ENCODE data around the gene EIF5A.
A peak's percentile ranks its signal among the peaks of the same experiment; 100 is the strongest.

EIF5A gene

DNA sequence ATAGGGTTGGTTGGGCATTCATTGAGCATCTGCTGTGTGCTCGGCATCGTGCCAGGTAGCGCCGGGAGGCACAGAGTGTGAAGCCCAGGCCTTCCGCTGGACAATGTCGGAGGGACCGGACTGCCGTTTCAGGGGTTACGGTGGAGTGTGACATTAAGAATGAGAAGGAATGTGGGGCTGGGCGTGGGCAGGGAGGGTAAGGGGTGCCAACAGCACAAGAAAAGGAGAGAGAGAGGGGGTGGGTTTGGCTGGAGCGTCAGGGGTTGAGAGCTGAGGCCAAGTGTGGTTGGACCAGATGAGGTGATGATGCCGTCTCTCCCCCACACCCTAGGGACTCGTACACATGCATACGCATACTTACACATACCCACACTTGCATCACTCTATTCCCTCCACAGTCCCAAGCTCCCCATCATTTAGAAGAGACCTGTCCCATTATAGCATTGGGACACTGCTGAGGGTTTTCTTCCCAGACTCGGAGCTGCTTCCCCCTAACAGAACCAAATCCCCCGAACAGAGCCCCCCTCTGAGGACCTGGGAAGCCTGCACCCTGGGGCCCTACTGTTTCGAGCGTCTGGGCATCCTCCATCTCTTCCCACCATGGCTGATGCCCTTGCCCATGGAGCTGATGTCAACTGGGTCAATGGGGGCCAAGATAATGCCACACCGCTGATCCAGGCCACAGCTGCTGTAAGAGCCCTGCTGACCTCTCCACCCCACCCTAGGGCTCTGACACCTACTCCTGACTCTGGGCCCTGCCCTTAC, 41.2 kb downstream of the EIF5A start:
- no peak for DNase-seq (ENCODE audit: low read depth, low spot score)
- no peak overlapping the region for H3K4me3 ChIP-seq (ENCODE audit: low read length)

DNA sequence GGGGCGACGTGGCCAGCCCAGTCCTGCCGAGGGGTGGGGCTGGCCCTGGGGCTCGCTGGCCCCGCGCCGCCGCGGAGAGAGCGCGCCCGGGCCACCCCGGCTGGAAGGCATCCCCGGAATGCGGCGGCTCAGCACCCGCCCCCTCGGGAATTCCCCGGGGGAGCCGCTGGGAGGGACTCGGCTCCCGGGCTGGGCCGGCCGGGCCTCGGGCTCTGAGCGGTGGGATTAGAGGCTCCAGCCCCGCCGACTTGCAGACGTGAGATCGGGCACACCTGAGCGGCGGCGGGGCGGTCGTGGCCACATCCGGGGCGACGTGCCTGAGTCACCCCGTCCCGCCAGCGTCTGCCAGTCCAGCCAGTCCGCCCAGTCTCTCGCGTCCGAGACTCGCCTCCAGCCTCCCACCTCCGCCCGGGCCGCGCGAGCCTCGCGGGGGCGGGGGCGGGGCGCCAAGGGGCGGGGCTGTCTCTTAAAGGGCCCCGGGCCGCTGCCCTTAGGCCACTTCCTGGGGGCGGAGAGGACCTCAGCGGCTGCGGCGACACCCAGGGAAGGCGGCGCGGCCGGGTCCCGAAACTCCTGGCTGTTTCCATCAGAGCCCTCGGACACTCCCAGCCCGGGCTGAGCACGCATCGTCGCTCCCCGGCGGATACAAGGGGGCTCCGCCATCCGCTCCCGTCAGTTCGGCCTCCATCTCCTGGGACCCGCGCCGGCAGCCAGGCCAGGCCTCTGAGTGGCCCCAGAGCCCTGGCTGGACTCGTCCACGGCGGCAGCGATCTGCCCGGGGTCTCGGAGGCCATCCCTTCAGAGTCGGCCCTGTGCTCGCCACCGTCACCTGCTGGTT, 44.5 kb downstream of the EIF5A start, which contains the start of gene KCTD11:
TSS of gene KCTD11 (plus strand) at position 498 of the 838 bp plus-strand sequence.
- no peak within 1 kb of the TSS for H3K4me3 ChIP-seq (ENCODE audit: low read length)
- no peak for DNase-seq (ENCODE audit: low read depth, low spot score)

DNA sequence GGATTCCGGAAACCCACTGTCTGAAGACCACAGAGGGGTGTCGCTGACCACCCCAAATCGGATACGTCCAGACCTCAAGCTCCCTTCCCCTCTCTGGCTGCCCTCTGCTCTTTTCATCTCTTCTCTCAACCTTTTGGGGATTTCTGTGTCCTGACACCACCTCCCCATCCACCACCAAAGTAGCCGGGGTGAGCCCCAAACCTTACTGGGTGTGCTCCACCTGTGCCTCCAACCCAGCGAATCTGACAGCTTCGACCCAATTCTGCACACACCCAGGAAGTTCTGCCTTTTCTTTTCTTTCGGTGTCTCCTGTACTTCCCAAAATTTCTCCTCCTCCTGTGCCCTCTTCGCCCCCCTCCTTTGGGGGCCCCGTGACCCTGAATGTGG, 45.1 kb downstream of the EIF5A start:
- no peak for DNase-seq (ENCODE audit: low read depth, low spot score)

DNA sequence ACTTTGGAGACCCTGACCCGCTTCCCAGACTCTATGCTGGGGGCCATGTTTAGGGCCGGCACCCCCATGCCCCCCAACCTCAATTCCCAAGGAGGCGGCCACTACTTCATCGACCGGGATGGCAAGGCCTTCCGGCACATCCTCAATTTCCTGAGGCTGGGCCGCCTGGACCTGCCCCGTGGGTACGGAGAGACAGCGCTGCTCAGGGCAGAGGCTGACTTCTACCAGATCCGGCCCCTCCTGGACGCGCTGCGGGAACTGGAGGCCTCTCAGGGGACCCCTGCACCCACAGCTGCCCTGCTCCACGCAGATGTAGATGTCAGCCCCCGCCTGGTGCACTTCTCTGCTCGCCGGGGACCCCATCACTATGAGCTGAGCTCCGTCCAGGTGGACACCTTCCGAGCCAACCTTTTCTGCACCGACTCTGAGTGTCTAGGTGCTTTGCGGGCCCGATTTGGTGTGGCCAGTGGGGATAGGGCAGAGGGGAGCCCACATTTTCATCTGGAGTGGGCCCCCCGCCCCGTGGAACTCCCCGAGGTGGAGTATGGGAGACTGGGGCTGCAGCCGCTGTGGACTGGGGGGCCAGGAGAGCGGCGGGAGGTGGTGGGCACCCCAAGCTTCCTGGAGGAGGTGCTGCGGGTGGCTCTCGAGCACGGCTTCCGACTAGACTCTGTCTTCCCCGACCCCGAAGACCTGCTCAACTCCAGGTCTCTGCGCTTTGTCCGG, 45.6 kb downstream of the EIF5A start:
- no peak for DNase-seq (ENCODE audit: low read depth, low spot score)

More for the DNA sequence above, 45.1 kb downstream of the EIF5A start:
- no peak overlapping the region for H3K4me3 ChIP-seq (ENCODE audit: low read length)

DNA sequence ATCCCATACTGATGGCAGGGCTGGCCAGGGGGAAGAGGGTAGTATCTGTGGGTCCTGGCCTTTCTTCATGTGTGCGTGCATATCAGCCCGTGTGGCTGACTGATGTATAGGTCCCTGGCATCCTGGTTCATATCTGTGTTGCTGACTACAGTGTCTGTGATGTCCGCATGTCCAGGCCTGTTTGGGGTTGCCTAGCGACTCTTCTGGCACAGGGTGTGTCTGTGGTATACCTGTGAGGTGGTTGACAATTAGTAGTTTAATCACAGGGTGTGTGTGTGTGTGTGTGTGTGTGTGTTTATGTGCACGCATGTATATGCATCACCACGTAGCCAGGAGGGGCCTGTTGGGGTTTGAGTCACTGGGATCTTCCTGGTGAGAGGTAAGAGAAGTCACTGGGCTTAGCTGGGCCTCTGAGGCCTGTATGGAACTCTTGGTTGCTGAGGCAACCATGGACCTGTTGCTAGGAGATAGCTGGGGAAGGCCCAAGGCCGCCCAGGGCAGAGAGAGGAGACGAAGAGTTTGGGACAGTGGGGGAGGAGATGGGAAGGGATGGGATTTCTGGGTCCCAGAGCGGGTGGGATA, 46.9 kb downstream of the EIF5A start:
- no peak for DNase-seq (ENCODE audit: low read depth, low spot score)
- no peak overlapping the region for H3K4me3 ChIP-seq (ENCODE audit: low read length)

More for the DNA sequence above, 45.6 kb downstream of the EIF5A start:
- H3K4me3 ChIP-seq (ENCODE audit: low read length) = no peak overlapping the region

DNA sequence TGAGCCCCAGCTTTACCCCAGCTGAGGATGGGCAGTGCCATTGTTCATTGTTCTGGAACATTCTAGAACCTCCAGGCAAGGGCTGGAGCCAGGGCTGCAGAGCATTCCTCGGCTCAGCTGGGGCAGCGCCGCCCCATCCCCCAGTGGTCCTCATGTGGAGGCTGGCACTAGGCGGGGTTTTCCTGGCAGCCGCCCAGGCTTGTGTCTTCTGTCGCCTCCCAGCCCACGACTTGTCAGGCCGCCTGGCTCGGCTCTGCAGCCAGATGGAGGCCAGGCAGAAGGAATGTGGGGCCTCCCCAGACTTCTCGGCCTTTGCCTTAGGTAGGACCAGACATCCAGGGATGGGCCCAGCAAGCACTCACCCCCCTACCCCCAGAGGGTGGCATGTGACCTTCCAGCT, 47.6 kb downstream of the EIF5A start, which contains the start of gene TMEM95:
TSS of gene TMEM95 (plus strand) at position 104 of the 400 bp plus-strand sequence. CDS start at position 153, 49 bp downstream.
- no peak for DNase-seq (ENCODE audit: low read depth, low spot score)

DNA sequence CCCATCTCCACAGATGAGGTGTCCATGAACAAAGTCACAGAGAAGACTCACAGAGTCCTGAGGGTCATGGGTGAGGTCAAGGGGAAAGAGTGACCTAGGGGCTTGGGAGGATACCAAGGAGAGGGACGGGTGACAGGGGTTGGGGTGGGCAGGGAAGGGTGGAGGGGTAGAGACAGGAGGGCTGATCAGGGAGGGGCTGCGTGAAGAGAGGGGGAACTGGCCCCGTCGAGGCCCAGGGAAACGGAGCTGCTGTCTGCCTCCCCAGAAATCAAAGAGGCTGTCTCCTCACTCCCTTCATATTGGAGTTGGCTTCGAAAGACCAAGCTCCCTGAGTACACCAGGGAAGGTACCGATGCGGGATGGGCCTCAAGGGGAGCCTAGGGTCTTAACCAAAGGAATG, 48.1 kb downstream of the EIF5A start:
- H3K4me3 ChIP-seq (ENCODE audit: low read length) = no peak overlapping the region
- no peak for DNase-seq (ENCODE audit: low read depth, low spot score)

More for the DNA sequence above, 47.6 kb downstream of the EIF5A start, which contains the start of gene TMEM95:
- no peak within 1 kb of the TSS for H3K4me3 ChIP-seq (ENCODE audit: low read length)

DNA sequence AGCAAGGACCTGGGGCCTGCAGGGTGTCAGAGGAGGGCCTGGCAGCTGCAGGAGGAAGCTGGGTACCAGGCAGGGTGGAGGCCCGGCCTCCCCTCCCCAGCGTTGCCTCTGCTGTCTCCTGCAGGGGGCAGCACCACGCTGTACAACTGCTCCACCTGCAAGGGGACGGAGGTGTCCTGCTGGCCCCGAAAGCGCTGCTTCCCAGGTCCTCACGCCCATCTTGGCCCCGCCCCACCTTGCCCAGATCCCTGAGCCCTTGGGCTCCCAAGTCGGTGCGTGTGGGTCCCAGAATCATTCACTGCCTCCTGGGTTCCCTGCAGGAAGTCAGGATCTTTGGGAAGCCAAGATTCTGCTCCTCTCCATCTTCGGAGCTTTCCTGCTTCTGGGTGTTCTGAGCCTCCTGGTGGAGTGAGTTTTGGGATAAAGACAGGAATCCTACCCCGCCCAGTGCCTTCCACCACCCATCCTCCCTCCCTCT, 48.7 kb downstream of the EIF5A start:
- DNase-seq (ENCODE audit: low read depth, low spot score) = peak; percentile 75
- no peak overlapping the region for H3K4me3 ChIP-seq (ENCODE audit: low read length)

DNA sequence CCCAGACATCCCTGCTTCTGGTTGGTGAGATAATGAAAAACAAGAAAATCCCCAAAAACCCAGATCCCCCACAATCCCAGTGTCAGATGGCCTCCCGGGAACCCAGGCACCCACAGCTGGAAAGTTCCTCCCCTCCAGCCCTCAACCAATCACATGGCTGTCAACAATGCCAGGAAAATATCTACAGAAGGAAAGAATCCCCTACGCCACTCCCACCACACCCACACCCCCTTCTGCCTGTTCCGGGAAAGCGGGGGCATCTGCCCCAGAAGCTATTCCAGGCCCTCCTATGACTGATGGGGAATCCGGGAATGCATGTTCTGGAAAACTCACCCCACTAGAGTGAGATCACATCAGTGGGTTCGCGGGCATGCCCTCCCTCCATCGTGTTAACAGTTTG, 49.3 kb downstream of the EIF5A start:
- DNase-seq (ENCODE audit: low read depth, low spot score) = no peak

DNA sequence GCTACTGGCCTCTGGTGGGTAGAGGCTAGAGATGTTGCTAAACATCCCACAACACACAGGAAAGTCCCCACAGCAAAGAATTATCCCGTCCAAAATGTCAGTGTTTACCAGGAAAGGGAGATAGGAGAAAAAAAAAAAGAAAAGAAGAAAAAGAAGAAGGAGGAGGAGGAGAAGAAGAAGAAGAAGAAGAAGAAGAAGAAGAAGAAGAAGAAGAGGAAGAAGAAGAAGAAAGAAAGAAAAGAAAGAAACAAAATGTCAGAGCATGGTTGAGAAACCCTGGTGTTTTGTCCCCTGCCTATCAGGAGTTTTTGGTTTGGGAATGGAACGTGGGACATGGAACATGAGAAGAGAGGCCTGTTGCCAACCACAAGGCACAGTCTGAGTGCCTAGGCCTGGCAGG, 50.0 kb downstream of the EIF5A start:
- DNase-seq (ENCODE audit: low read depth, low spot score) = no peak

More for the DNA sequence above, 49.3 kb downstream of the EIF5A start:
- no peak overlapping the region for H3K4me3 ChIP-seq (ENCODE audit: low read length)

DNA sequence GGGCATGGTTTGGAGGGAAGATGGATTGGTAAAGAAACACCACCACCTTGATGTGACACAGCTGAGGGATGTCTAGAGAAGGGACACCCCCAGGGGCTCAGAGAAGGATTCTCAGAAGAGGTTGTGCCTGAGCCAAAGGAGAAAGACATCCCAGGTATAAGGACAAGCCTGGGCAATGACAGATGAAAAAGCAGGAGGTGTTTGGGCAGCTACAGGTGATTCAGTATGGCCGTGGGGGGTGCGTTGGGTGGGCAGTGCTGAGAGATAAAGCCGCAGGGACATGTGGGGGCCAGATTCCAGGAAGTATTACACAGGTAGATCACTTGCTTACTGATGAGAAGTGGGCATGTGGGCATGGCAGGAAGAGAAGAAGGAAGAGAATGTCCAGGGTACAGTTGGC, 54.5 kb downstream of the EIF5A start:
- H3K4me3 ChIP-seq (ENCODE audit: low read length) = no peak overlapping the region
- DNase-seq (ENCODE audit: low read depth, low spot score) = no peak

More for the DNA sequence above, 50.0 kb downstream of the EIF5A start:
- H3K4me3 ChIP-seq (ENCODE audit: low read length) = no peak overlapping the region
